HG03159 (cell line): ENCODE measurements around the gene LPCAT1.
"Not testable (repeated sequence)": the region's sequence is repeated elsewhere in the genome, so short reads cannot be mapped to it uniquely, and the experiment has no call there.

Experiments
- ATAC-seq: cut with Tn5 transposase; IDR thresholded peaks from one replicate; pipeline ENCODE4 v1.9.1; 2021; ENCODE audit warnings: mild to moderate bottlenecking, moderate library complexity; ENCODE audit not compliant: unreplicated experiment

Gene LPCAT1

GRCh38 chr5:1541702-1542400 is 18.1 kb upstream of the LPCAT1 start:
- ATAC-seq: no peak

- no peak for ATAC-seq
Observed at GRCh38 chr5:1540831-1541701, 17.3 kb upstream of the LPCAT1 start.

- ATAC-seq: no peak
Observed at GRCh38 chr5:1540166-1540565, 16.4 kb upstream of the LPCAT1 start.

GRCh38 chr5:1539393-1540161 is 15.8 kb upstream of the LPCAT1 start:
- ATAC-seq: not testable (repeated sequence)

- no peak for ATAC-seq
Observed at GRCh38 chr5:1538741-1539392, 15.1 kb upstream of the LPCAT1 start.

GRCh38 chr5:1538276-1538675 is 14.5 kb upstream of the LPCAT1 start:
- no peak for ATAC-seq

- ATAC-seq: no peak
Observed at GRCh38 chr5:1537603-1538154, 13.9 kb upstream of the LPCAT1 start.

- ATAC-seq: peak; percentile 20
Observed at GRCh38 chr5:1536871-1537602, 13.3 kb upstream of the LPCAT1 start.

GRCh38 chr5:1536322-1536845 is 12.6 kb upstream of the LPCAT1 start:
- peak; percentile 94 for ATAC-seq

GRCh38 chr5:1535646-1536045 is 11.9 kb upstream of the LPCAT1 start:
- ATAC-seq: no peak

- no peak for ATAC-seq
Observed at GRCh38 chr5:1532384-1532783, 8.6 kb upstream of the LPCAT1 start.

- ATAC-seq: no peak
Observed at GRCh38 chr5:1529498-1529897, 5.7 kb upstream of the LPCAT1 start.

GRCh38 chr5:1527533-1528205 is 3.9 kb upstream of the LPCAT1 start:
- no peak for ATAC-seq

GRCh38 chr5:1526681-1527131 is 2.9 kb upstream of the LPCAT1 start:
- ATAC-seq: no peak

- no peak for ATAC-seq
Observed at GRCh38 chr5:1526190-1526631, 2.5 kb upstream of the LPCAT1 start.

GRCh38 chr5:1525624-1526189 is 1.9 kb upstream of the LPCAT1 start:
- no peak for ATAC-seq

GRCh38 chr5:1524799-1525623 is 1.3 kb upstream of the LPCAT1 start:
- no peak for ATAC-seq

- no peak for ATAC-seq
Observed at GRCh38 chr5:1524481-1524798, 680 bp upstream of the LPCAT1 start.
